ENCODE results near the gene DMWD. TPM values are rescaled to one million over a fixed set of nuclear protein-coding genes. Genes with fewer than 3 reads are reported as not detected.

The DMWD gene
- polyA plus RNA-seq, 2 of the 4 experiments (the other 2 are of a cell fraction): 17.1 to 31.3 TPM

DNA sequence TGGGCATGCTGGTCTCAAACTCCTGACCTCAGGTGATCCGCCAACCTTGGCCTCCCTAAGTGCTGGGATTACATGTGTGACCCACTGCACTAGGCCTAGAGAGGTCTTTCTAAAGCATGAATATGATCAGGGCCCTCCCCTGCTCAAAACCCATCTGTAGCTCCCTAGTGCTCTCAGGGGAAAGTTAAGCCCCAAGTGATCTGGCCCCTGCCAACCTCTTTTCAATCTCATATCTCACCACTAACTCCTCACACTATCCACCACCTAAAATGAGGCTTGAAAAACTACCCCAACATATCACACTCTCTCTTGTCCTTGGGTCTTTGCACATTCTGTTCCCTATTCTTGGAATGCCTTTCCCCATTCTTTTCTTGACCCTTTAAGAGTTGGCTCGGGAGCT is 2.0 kb upstream of the DMWD start:
- H3K4me1 ChIP-seq: peaks cover 28% of the 10 kb centered on the region
- FAIRE-seq (no peak), ATAC-seq (no peak), DNase-seq (ENCODE audit: low read depth in 1 of 2, low spot score in 1 of 2) (no peak)
- ChIA-PET POLR2A (no interaction called here), CTCF (interaction anchor here (0.9 to 74.3 kb wide), 3 partner anchors 10 to 106 kb away, joined by 3 to 2204 read pairs (median 2204); partner anchors contain the start of genes DMPK, DMWD, RSPH6A and SIX5)
- no peaks in the 10 kb centered on the region for H3K9me3 ChIP-seq
- H3K4me3 ChIP-seq: no peak overlapping the region
- no peak overlapping the region for H3K4me2 ChIP-seq
- no peak overlapping the region for H3K27ac ChIP-seq
- 80% methylated on average over 2 of the region's 2 CpGs for WGBS (ENCODE audit: missing lambda C conversion rate)
- TF ChIP-seq HEYL (CRISPR knock-in tag; IDR thresholded peaks at IDR 0.05) (no peak), SREBF2 (IDR thresholded peaks at IDR 0.05) (no peak), CHD2 (IDR thresholded peaks at IDR 0.05; ENCODE audit: low read length, partially characterized antibody) (no peak), TFCP2L1 (CRISPR knock-in tag; IDR thresholded peaks at IDR 0.05) (no peak), RCOR1 (IDR thresholded peaks at IDR 0.05; ENCODE audit: low read depth, low read length) (no peak), RAD21 (conservative IDR thresholded peaks at IDR 0.05 in 1 of 2, IDR thresholded peaks at IDR 0.05 in 1 of 2) (no peak), FOXS1 (CRISPR knock-in tag; IDR thresholded peaks at IDR 0.05) (no peak), EHF (CRISPR knock-in tag; IDR thresholded peaks at IDR 0.05) (no peak), MYC (IDR thresholded peaks at IDR 0.05; ENCODE audit: borderline replicate concordance, low read length) (no peak), JUN (IDR thresholded peaks at IDR 0.05) (no peak), CHD4 (IDR thresholded peaks at IDR 0.05; ENCODE audit: borderline replicate concordance) (no peak), NPAS2 (CRISPR knock-in tag; IDR thresholded peaks at IDR 0.05; ENCODE audit: borderline replicate concordance) (no peak), CBX2 (IDR thresholded peaks at IDR 0.05; ENCODE audit: borderline replicate concordance, low read depth) (no peak), RARB (CRISPR knock-in tag; IDR thresholded peaks at IDR 0.05) (no peak), KDM1A (IDR thresholded peaks at IDR 0.05; ENCODE audit: low read depth) (no peak)
- TF ChIP-seq, protein P1, sequence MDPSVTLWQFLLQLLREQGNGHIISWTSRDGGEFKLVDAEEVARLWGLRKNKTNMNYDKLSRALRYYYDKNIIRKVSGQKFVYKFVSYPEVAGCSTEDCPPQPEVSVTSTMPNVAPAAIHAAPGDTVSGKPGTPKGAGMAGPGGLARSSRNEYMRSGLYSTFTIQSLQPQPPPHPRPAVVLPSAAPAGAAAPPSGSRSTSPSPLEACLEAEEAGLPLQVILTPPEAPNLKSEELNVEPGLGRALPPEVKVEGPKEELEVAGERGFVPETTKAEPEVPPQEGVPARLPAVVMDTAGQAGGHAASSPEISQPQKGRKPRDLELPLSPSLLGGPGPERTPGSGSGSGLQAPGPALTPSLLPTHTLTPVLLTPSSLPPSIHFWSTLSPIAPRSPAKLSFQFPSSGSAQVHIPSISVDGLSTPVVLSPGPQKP (IDR thresholded peaks at IDR 0.05; ENCODE audit: low read depth, low read length): no peak
- TF ChIP-seq, protein P2, sequence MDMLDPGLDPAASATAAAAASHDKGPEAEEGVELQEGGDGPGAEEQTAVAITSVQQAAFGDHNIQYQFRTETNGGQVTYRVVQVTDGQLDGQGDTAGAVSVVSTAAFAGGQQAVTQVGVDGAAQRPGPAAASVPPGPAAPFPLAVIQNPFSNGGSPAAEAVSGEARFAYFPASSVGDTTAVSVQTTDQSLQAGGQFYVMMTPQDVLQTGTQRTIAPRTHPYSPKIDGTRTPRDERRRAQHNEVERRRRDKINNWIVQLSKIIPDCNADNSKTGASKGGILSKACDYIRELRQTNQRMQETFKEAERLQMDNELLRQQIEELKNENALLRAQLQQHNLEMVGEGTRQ (IDR thresholded peaks at IDR 0.05): no peak

DNA sequence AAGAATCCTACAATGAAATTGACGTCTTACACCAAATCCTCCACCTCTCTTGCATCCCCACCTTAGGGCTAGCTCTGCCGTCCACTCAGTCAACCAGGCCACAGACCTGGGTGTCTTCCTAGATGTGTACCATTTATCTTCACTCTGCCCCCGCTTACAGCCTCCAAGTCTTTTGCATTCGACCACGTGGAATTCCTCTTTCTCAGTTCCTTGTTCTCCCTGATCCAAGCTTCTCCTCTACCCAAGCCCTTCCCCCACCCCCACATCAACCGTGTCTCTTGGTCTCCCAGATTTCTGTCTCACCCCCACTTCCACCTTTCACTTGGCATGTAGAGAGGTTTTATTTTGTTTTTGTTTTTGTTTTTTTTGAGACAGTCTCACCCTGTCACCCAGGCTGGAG is 1.2 kb upstream of the DMWD start:
- 57% methylated on average over 6 of the region's 6 CpGs for WGBS (ENCODE audit: missing lambda C conversion rate)
- CTCF ChIA-PET: interaction anchor here (0.7 to 74.3 kb wide), 4 partner anchors 9 to 723 kb away, joined by 4 to 2204 read pairs (median 1106); partner anchors contain the start of genes DMPK, DMWD, RSPH6A and SIX5
- no peak for ATAC-seq

DNA sequence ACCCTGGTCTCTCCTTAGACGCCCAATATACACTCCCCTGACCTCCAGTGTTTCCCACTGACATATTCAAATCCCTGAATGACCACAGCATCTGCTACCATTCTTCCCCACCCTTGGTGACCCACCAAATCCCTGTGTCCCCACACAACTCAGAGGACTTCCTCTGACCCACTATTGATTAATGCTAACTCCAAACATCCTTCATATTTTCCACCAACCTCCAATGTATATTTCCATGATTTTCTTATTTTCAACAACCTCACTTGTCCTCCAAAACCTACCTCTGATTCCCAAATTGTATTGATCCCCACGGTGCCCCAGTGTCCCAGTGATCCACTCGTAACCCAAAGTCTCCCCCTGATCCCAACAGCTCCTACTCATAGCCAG is 526 bp upstream of the DMWD start:
- CTCF ChIA-PET: interaction anchor here (0.7 to 74.3 kb wide), 4 partner anchors 8 to 991 kb away, joined by 4 to 2204 read pairs (median 1106); partner anchors contain the start of genes DMPK, DMWD, RSPH6A and SIX5
- WGBS (ENCODE audit: missing lambda C conversion rate): 6% methylated on average over 3 of the region's 3 CpGs
- POLR2A ChIA-PET: interaction anchor here (1.0 to 2.8 kb wide), 6 partner anchors 8 to 26 kb away, joined by 3 to 43 read pairs (median 4); partner anchors contain the start of genes DMPK and SIX5
- Histone ChIP-seq H3K9me3 (no peaks in the 10 kb centered on the region), H3K4me2 (peak overlapping the region; percentile 65), H3K4me1 (peaks cover 19% of the 10 kb centered on the region), H3K27ac (0 out of 6 replicates have a peak overlapping the region, but pooled peaks of 1 of the 2 experiments have one; percentile 3), H3K4me3 (no peak overlapping the region; the same call in 2 of the 3 replicates)
- FAIRE-seq (no peak), ATAC-seq (no peak), DNase-seq (ENCODE audit: low read depth in 1 of 2, low spot score in 1 of 2) (no peak)
- TF ChIP-seq TFCP2L1 (CRISPR knock-in tag; IDR thresholded peaks at IDR 0.05) (no peak), HOXB5 (CRISPR knock-in tag; IDR thresholded peaks at IDR 0.05) (no peak), FOSL2 (IDR thresholded peaks at IDR 0.05) (no peak), FOSL2 (CRISPR knock-in tag; IDR thresholded peaks at IDR 0.05) (no peak), EP300 (IDR thresholded peaks at IDR 0.05) (no peak), ZFP36 (IDR thresholded peaks at IDR 0.05; ENCODE audit: borderline replicate concordance, partially characterized antibody) (no peak), PHF8 (IDR thresholded peaks at IDR 0.05; ENCODE audit: borderline replicate concordance, low read depth) (no peak), JUNB (IDR thresholded peaks at IDR 0.05) (no peak), FOSB (CRISPR knock-in tag; IDR thresholded peaks at IDR 0.05) (no peak), HDAC2 (IDR thresholded peaks at IDR 0.05) (no peak)
- TF ChIP-seq, protein P3, sequence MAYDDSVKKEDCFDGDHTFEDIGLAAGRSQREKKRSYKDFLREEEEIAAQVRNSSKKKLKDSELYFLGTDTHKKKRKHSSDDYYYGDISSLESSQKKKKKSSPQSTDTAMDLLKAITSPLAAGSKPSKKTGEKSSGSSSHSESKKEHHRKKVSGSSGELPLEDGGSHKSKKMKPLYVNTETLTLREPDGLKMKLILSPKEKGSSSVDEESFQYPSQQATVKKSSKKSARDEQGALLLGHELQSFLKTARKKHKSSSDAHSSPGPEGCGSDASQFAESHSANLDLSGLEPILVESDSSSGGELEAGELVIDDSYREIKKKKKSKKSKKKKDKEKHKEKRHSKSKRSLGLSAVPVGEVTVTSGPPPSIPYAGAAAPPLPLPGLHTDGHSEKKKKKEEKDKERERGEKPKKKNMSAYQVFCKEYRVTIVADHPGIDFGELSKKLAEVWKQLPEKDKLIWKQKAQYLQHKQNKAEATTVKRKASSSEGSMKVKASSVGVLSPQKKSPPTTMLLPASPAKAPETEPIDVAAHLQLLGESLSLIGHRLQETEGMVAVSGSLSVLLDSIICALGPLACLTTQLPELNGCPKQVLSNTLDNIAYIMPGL (CRISPR knock-in tag; IDR thresholded peaks at IDR 0.05; ENCODE audit: borderline replicate concordance): no peak
- TF ChIP-seq, protein P1 (IDR thresholded peaks at IDR 0.05; ENCODE audit: low read depth, low read length): no peak
- TF ChIP-seq, protein P4, sequence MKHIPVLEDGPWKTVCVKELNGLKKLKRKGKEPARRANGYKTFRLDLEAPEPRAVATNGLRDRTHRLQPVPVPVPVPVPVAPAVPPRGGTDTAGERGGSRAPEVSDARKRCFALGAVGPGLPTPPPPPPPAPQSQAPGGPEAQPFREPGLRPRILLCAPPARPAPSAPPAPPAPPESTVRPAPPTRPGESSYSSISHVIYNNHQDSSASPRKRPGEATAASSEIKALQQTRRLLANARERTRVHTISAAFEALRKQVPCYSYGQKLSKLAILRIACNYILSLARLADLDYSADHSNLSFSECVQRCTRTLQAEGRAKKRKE (CRISPR knock-in tag; IDR thresholded peaks at IDR 0.05; ENCODE audit: low read depth): no peak

More for the DNA sequence above, 1.2 kb upstream of the DMWD start:
- no peak for TF ChIP-seq POLR2AphosphoS2 (conservative IDR thresholded peaks at IDR 0.05; ENCODE audit: low read length)
- POLR2A ChIA-PET: interaction anchor here (0.6 to 2.8 kb wide), 3 partner anchors 9 to 24 kb away, joined by 3 to 43 read pairs (median 4); partner anchors contain the start of genes DMPK and SIX5
- no peak overlapping the region for H3K4me3 ChIP-seq
- H3K27ac ChIP-seq: no peak overlapping the region
- DNase-seq (ENCODE audit: low read depth in 1 of 2, low spot score in 1 of 2) (no peak), FAIRE-seq (no peak)
- H3K4me1 ChIP-seq: peaks cover 20% of the 10 kb centered on the region
- no peaks in the 10 kb centered on the region for H3K9me3 ChIP-seq
- no peak overlapping the region for H3K4me2 ChIP-seq

Data from A549 (cell line).